DMS 273 (cell line): ENCODE measurements around the gene DMC1.
"Not testable (repeated sequence)": the region's sequence is repeated elsewhere in the genome, so short reads cannot be mapped to it uniquely, and the experiment has no call there.

ENCODE experiments used
- DNase-seq: peaks from one replicate; lab custom pipeline; 2025; ENCODE audit not compliant: unreplicated experiment; lab: John Stamatoyannopoulos, UW

The DMC1 gene

GRCh38 chr22:38470179-38470578 lies 99.8 kb downstream of the DMC1 start:
- not testable (repeated sequence) for DNase-seq

- no peak for DNase-seq
These were observed 100.6 kb downstream of the DMC1 start for GRCh38 chr22:38469306-38469781.
